HepG2 (cell line): ENCODE measurements around the gene MYO5A. TPM values are rescaled to one million over a fixed set of nuclear protein-coding genes. Genes with fewer than 3 reads are reported as not detected.
A peak's percentile ranks its signal among the peaks of the same experiment; 100 is the strongest.

Experiments used
- ATAC-seq: fragments of 200-7000 bp; cut with Tn5 transposase; 3 replicates; pipeline ENCODE4 v1.9.1; 2020; ENCODE audit warnings: mild to moderate bottlenecking, moderate library complexity
- BruUV-seq: library from RNA; stranded (reverse); fragments of 400-500 nt; replicated peaks from 2 replicates; lab custom pipeline; 2021; lab: Mats Ljungman, UMichigan
- CTCF ChIA-PET: fragments of 300-600 bp; formaldehyde crosslinking; extraction: SDS; loops from one replicate; lab custom pipeline; 2021; ENCODE audit warnings: low total read pairs, inconsistent platforms, low intra/inter-chr PET ratio; lab: Yijun Ruan, JAX
- POLR2A ChIA-PET: fragments of 350-600 bp; sonication (Branson Sonifier 250); formaldehyde crosslinking; loops from one replicate; lab custom pipeline; 2020; ENCODE audit warnings: antibody characterized with exemption, inconsistent platforms; lab: Yijun Ruan, JAX
- DNase-seq: peaks from one replicate; pipeline ENCODE4 v3.0.0-alpha.2; 2015; ENCODE audit warnings: low spot score
- FAIRE-seq: peaks from 3 replicates; lab custom pipeline; 2011; peaks lifted over from hg19 to GRCh38; lab: Jason Lieb, UNC
- H2AFZ ChIP-seq: one replicate; pipeline ENCODE4 v1.6.1; 2011; ENCODE audit warnings: low read length, inconsistent platforms
- H3K27ac ChIP-seq: fragments of 300-600 bp; 3 replicates; pipeline ENCODE4 v1.8.0; 2011; ENCODE audit warnings: mixed run types, mild to moderate bottlenecking, mixed read lengths, low read length, inconsistent platforms; ENCODE audit not compliant: insufficient read depth; ENCODE audit errors: extremely low read length
- H3K27me3 ChIP-seq, 2 experiments: fragments of 200-600 bp in 1 of 2; 2 replicates in 1 of 2; 3 replicates in 1 of 2; pipeline versions ENCODE4 v1.6.0 to v1.8.0; 2011; ENCODE audit warnings: low read length in 2 of 2, mild to moderate bottlenecking in 2 of 2, moderate library complexity in 2 of 2, inconsistent platforms in 1 of 2; ENCODE audit not compliant: insufficient read depth in 2 of 2, control insufficient read depth in 1 of 2
- H3K36me3 ChIP-seq, 2 experiments: fragments of 200-600 bp in 1 of 2; replicated peaks in 1 of 2; 2 replicates in 1 of 2; 3 replicates in 1 of 2; pipeline versions ENCODE4 v1.5.1 to v1.8.0; 2011; ENCODE audit warnings: low read length in 2 of 2, inconsistent platforms in 1 of 2; ENCODE audit not compliant: insufficient read depth in 2 of 2, control insufficient read depth in 1 of 2
- H3K4me1 ChIP-seq: 2 replicates; pipeline ENCODE4 v1.5.1; 2012; ENCODE audit warnings: low read length, inconsistent platforms; ENCODE audit not compliant: insufficient read depth
- H3K4me2 ChIP-seq: 2 replicates; pipeline ENCODE4 v1.6.0; 2011; ENCODE audit warnings: low read depth, low read length, inconsistent platforms
- H3K4me3 ChIP-seq, 3 experiments: fragments of 200-600 bp in 1 of 3; sonication (generic), shearing (Covaris generic) in 1 of 3; replicated peaks in 1 of 3; 2 replicates each; pipeline ENCODE4 v1.5.1; 2011 to 2016; ENCODE audit warnings: low read length in 3 of 3, inconsistent platforms in 2 of 3, low read depth in 2 of 3, mild to moderate bottlenecking in 2 of 3, control low read depth in 1 of 3, mixed read lengths in 1 of 3; ENCODE audit not compliant: insufficient read depth in 1 of 3
- H3K79me2 ChIP-seq: one replicate; pipeline ENCODE4 v1.6.1; 2011; ENCODE audit warnings: low read length, inconsistent platforms; ENCODE audit not compliant: insufficient read depth
- H3K9ac ChIP-seq: 2 replicates; pipeline ENCODE4 v1.6.0; 2011; ENCODE audit warnings: mild to moderate bottlenecking, low read depth, low read length, inconsistent platforms; ENCODE audit not compliant: insufficient read depth
- H3K9me3 ChIP-seq: 2 replicates; pipeline ENCODE4 v1.5.1; 2012; ENCODE audit warnings: mild to moderate bottlenecking, low read length
- H4K20me1 ChIP-seq: 2 replicates; pipeline ENCODE4 v1.6.0; 2011; ENCODE audit warnings: inconsistent platforms, mild to moderate bottlenecking, low read length, moderate library complexity; ENCODE audit not compliant: insufficient read depth
- ARNTL ChIP-seq: sonication (generic); formaldehyde crosslinking; IDR thresholded peaks from 2 replicates; pipeline ENCODE4 v1.4.0; 2020; ENCODE audit warnings: mild to moderate bottlenecking, missing genetic modification reagents
- FLYWCH1 ChIP-seq: sonication (generic); formaldehyde crosslinking; IDR thresholded peaks from 2 replicates; pipeline ENCODE4 v1.8.1; 2023; ENCODE audit warnings: mild to moderate bottlenecking, missing genetic modification reagents
- FOXO1 ChIP-seq: sonication (generic); formaldehyde crosslinking; IDR thresholded peaks from 2 replicates; pipeline ENCODE4 v1.4.0; 2020; ENCODE audit warnings: missing genetic modification reagents
- HMG20A ChIP-seq: IDR thresholded peaks from 2 replicates; pipeline ENCODE4 v1.6.1; 2016; ENCODE audit warnings: borderline replicate concordance
- HNF1A ChIP-seq, 2 experiments: sonication (generic) in 1 of 2; formaldehyde crosslinking in 1 of 2; IDR thresholded peaks; 2 replicates each; pipeline versions ENCODE4 v1.4.0 to v1.6.1; 2016 to 2020; ENCODE audit warnings: borderline replicate concordance in 1 of 2, low read depth in 1 of 2, mild to moderate bottlenecking in 1 of 2, missing genetic modification reagents in 1 of 2
- KMT2A ChIP-seq: sonication (generic); formaldehyde crosslinking; IDR thresholded peaks from 2 replicates; pipeline ENCODE4 v1.4.0; 2020; ENCODE audit warnings: missing genetic modification reagents
- NR3C1 ChIP-seq: sonication (generic); formaldehyde crosslinking; IDR thresholded peaks from 2 replicates; pipeline ENCODE4 v1.4.0; 2020; ENCODE audit warnings: missing genetic modification reagents
- PBX2 ChIP-seq: IDR thresholded peaks from 2 replicates; pipeline ENCODE4 v1.6.1; 2016; ENCODE audit warnings: control low read depth
- SALL2 ChIP-seq: sonication (generic); formaldehyde crosslinking; IDR thresholded peaks from 2 replicates; pipeline ENCODE4 v1.8.1; 2023; ENCODE audit warnings: mild to moderate bottlenecking, missing genetic modification reagents, inconsistent platforms
- SMARCC2 ChIP-seq: fragments of 450-650 bp; IDR thresholded peaks from 2 replicates; pipeline ENCODE4 v1.6.1; 2017; ENCODE audit warnings: antibody characterized with exemption, mild to moderate bottlenecking
- TBX2 ChIP-seq: sonication (generic); formaldehyde crosslinking; IDR thresholded peaks from 2 replicates; pipeline ENCODE4 v1.5.0; 2020; ENCODE audit warnings: missing genetic modification reagents, mild to moderate bottlenecking, borderline replicate concordance
- TFDP2 ChIP-seq: sonication (generic); formaldehyde crosslinking; IDR thresholded peaks from 2 replicates; pipeline ENCODE4 v1.4.0; 2020; ENCODE audit warnings: missing genetic modification reagents
- ZNF207 ChIP-seq: fragments of 450-650 bp; IDR thresholded peaks from 2 replicates; pipeline ENCODE4 v1.6.1; 2016; ENCODE audit warnings: antibody characterized with exemption, borderline replicate concordance
- ZNF501 ChIP-seq: sonication (generic); formaldehyde crosslinking; IDR thresholded peaks from 2 replicates; pipeline ENCODE4 v1.5.1; 2020; ENCODE audit warnings: mild to moderate bottlenecking, moderate library complexity, missing genetic modification reagents
- ZNF784 ChIP-seq: sonication (generic); formaldehyde crosslinking; IDR thresholded peaks from 2 replicates; pipeline ENCODE4 v1.5.1; 2020; ENCODE audit warnings: missing genetic modification reagents, mild to moderate bottlenecking, borderline replicate concordance
- ZSCAN25 ChIP-seq: sonication (generic); formaldehyde crosslinking; IDR thresholded peaks from 2 replicates; pipeline ENCODE4 v1.8.0; 2022; ENCODE audit warnings: mild to moderate bottlenecking, missing genetic modification reagents
- WGBS: methylation state at CpG from one replicate; pipeline ENCODE4 v1.1.6; 2017; ENCODE audit warnings: low lambda C conversion rate; 5-methylcytosine and 5-hydroxymethylcytosine counted together
- in situ Hi-C: cut with HindIII; loops from 2 replicates; pipeline ENCODE4 v1.10.0; 2017; ENCODE audit warnings: low pct_unique_long_range_greater_than_20kb; ENCODE audit not compliant: extremely low pct_ligation_motif_present
- intact Hi-C: fragments of 100-400 bp; cut with micrococcal nuclease; formaldehyde crosslinking; loops from one replicate; pipeline ENCODE4 v1.10.0; 2022; ENCODE audit not compliant: unreplicated experiment
- polyA plus RNA-seq, 8 experiments: library from polyadenylated mRNA; depleted of rRNA in 3 of 8; stranded (reverse) in 7 of 8; unstranded in 1 of 8; fragments of >200 nt; fragmentation: Illumina TruSeq in 4 of 8; extraction: Trizol in 4 of 8; gene quantifications; 2 replicates each; pipeline versions ENCODE4 v1.2.1 to v1.2.3, GENCODE V29; 2011 to 2016; ENCODE audit warnings: low read depth in 4 of 8, missing spikeins in 1 of 8, mixed read lengths in 1 of 8; ENCODE audit not compliant: insufficient read depth in 1 of 8
- total RNA-seq, 5 experiments: library from RNA; depleted of rRNA; stranded (reverse); fragments of >200 nt; fragmentation: Illumina TruSeq; extraction: Trizol; gene quantifications; 2 replicates each; pipeline ENCODE4 v1.2.3, GENCODE V29; 2016; ENCODE audit warnings: low read depth in 1 of 5

Gene MYO5A
- total and polyA plus RNA-seq, 2 of the 13 experiments (the other 11 are each of a cell fraction or from before 2014, with no cell fraction given): 2.8 to 4.8 TPM

- peaks cover 2% of the 10 kb centered on the region for H3K79me2 ChIP-seq
- 35% methylated on average over 5 of the region's 10 CpGs for WGBS
- intact Hi-C loops: no loop called here
- H3K9me3 ChIP-seq: no peaks in the 10 kb centered on the region
- H3K4me1 ChIP-seq: peaks cover 40% of the 10 kb centered on the region
- H3K4me3 ChIP-seq: peak overlapping the region in 1 of 3 experiments; percentile 4; a peak in 1 of 6 replicates
- peaks cover 12 to 37% of the 10 kb centered on the region in 2 experiments for H3K36me3 ChIP-seq
- H3K4me2 ChIP-seq: peak overlapping the region; percentile 56
- ATAC-seq: peak; percentile 95
- ChIA-PET CTCF (no interaction called here), POLR2A (interaction anchor here (1.0 to 1.5 kb wide), 3 partner anchors 9 to 15 kb away, joined by 3 to 7 read pairs (median 5); partner anchors contain the start of gene MYO5C)
- peak; percentile 89 for DNase-seq
- H3K27me3 ChIP-seq: no peaks in the 10 kb centered on the region
- no TSS peak for BruUV-seq
- no peak overlapping the region for H2AFZ ChIP-seq
- in situ Hi-C loops: no loop called here
- peak overlapping the region; percentile 75 for H3K27ac ChIP-seq
- no peaks in the 10 kb centered on the region for H4K20me1 ChIP-seq
- H3K9ac ChIP-seq: peak overlapping the region; percentile 12; the same call in 1 of the 2 replicates
- FAIRE-seq: peak; percentile 98
- TF ChIP-seq SMARCC2: no peak
- peak; percentile 14; the same call in 1 of the 2 replicates for TF ChIP-seq PBX2
- TF ChIP-seq ZNF207: no peak
- no peak for TF ChIP-seq NR3C1 (CRISPR knock-in tag)
- TF ChIP-seq TBX2: peak; percentile 94
- peak; percentile 98 for TF ChIP-seq ZSCAN25
- no peak for TF ChIP-seq FLYWCH1 (CRISPR knock-in tag)
- peak; percentile 63 for TF ChIP-seq FOXO1 (CRISPR knock-in tag)
- TF ChIP-seq ARNTL (CRISPR knock-in tag): no peak
- TF ChIP-seq KMT2A (CRISPR knock-in tag): no peak
- TF ChIP-seq ZNF784 (CRISPR knock-in tag): no peak
- no peak for TF ChIP-seq ZNF501 (CRISPR knock-in tag)
- TF ChIP-seq HNF1A (IDR thresholded peaks at IDR 0.05; ENCODE audit: low read depth): no peak
- peak; percentile 55; the same call in 1 of the 2 replicates for TF ChIP-seq HNF1A (CRISPR knock-in tag; IDR thresholded peaks at IDR 0.05; ENCODE audit: borderline replicate concordance)
- 0 out of 2 replicates have a peak, but pooled peaks have one; percentile 54 for TF ChIP-seq TFDP2 (CRISPR knock-in tag)
- TF ChIP-seq SALL2 (CRISPR knock-in tag): no peak
- peak; percentile 66; the same call in 1 of the 2 replicates for TF ChIP-seq HMG20A
Measured at GRCh38 chr15:52281085-52282035, 247.3 kb downstream of the MYO5A start.
